A549 (cell line): ENCODE results near the gene NUMA1.

Source experiments
- BHLHE40 ChIP-seq: IDR thresholded peaks from 2 replicates; pipeline ENCODE4 v1.6.1; 2012; ENCODE audit warnings: low read depth, low read length, inconsistent platforms
- EP300 ChIP-seq, 2 experiments: fragments of >200 bp; sonication (Bioruptor Twin); formaldehyde crosslinking; IDR thresholded peaks; 2 replicates in 1 of 2; 3 replicates in 1 of 2; pipeline ENCODE4 v1.6.1; 2016 to 2017
- ESRRA ChIP-seq: fragments of 150-350 bp; IDR thresholded peaks from 2 replicates; pipeline ENCODE4 v1.6.1; 2014; ENCODE audit warnings: mild to moderate bottlenecking, low read length, borderline replicate concordance
- JUNB ChIP-seq: fragments of >200 bp; sonication (Bioruptor Twin); formaldehyde crosslinking; IDR thresholded peaks from 2 replicates; pipeline ENCODE4 v1.6.1; 2016
- POLR2A ChIP-seq: IDR thresholded peaks from 2 replicates; pipeline ENCODE4 v1.6.1; 2012; ENCODE audit warnings: mild to moderate bottlenecking, low read length
- RARB ChIP-seq: fragments of 250-450 bp; sonication (Bioruptor Pico); IDR thresholded peaks from 2 replicates; pipeline ENCODE4 v1.8.0; 2021; ENCODE audit warnings: mild to moderate bottlenecking, moderate library complexity
- ZC3H11A ChIP-seq: fragments of 450-650 bp; IDR thresholded peaks from 2 replicates; pipeline ENCODE4 v1.6.1; 2014; ENCODE audit warnings: antibody characterized with exemption, mild to moderate bottlenecking
- ZFP36 ChIP-seq: fragments of 450-650 bp; IDR thresholded peaks from 2 replicates; pipeline ENCODE4 v1.6.1; 2014; ENCODE audit warnings: borderline replicate concordance; ENCODE audit not compliant: partially characterized antibody
- TF ChIP-seq, protein P1 (sequence below): fragments of >200 bp; sonication (Bioruptor Twin); formaldehyde crosslinking; IDR thresholded peaks from 3 replicates; pipeline ENCODE4 v1.5.1; 2016
- TF ChIP-seq, protein P2 (sequence below): fragments of 450-650 bp; IDR thresholded peaks from 2 replicates; pipeline ENCODE4 v1.6.1; 2014; ENCODE audit warnings: antibody characterized with exemption
- TF ChIP-seq, protein P3 (sequence below): fragments of 250-450 bp; sonication (Bioruptor Pico); IDR thresholded peaks from 2 replicates; pipeline ENCODE4 v1.5.0; 2021; ENCODE audit warnings: mild to moderate bottlenecking, moderate library complexity, borderline replicate concordance
- TF ChIP-seq, protein P4 (sequence below): IDR thresholded peaks from 2 replicates; pipeline ENCODE4 v1.6.1; 2012
- TF ChIP-seq, protein P5 (sequence below): fragments of 200-600 bp; sonication (generic); IDR thresholded peaks from 2 replicates; pipeline ENCODE4 v1.6.1; 2016; ENCODE audit warnings: antibody characterized with exemption, mild to moderate bottlenecking, moderate library complexity

DNA sequence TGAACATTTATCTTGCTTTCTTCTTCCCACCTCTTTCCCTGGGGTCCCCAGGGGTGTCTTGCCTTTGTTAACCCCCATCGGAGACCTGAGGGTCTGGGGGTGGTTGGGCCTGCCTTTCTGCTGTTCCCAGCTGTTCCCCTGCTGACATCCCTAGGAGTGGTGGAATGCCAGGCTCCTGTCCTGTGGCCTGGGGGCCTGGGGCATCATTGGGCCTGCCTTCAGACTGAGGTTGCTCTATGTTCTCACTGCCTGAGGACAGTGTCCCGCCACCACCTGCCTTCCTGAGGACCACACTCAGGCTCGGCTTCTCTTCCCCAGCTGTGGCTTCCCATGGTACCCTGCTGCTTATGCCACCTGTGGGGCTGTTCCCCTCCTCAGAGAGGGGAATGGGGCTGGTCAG is 82.7 kb downstream of the NUMA1 start:
- TF ChIP-seq, protein P1, sequence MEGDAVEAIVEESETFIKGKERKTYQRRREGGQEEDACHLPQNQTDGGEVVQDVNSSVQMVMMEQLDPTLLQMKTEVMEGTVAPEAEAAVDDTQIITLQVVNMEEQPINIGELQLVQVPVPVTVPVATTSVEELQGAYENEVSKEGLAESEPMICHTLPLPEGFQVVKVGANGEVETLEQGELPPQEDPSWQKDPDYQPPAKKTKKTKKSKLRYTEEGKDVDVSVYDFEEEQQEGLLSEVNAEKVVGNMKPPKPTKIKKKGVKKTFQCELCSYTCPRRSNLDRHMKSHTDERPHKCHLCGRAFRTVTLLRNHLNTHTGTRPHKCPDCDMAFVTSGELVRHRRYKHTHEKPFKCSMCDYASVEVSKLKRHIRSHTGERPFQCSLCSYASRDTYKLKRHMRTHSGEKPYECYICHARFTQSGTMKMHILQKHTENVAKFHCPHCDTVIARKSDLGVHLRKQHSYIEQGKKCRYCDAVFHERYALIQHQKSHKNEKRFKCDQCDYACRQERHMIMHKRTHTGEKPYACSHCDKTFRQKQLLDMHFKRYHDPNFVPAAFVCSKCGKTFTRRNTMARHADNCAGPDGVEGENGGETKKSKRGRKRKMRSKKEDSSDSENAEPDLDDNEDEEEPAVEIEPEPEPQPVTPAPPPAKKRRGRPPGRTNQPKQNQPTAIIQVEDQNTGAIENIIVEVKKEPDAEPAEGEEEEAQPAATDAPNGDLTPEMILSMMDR, result no peak
- TF ChIP-seq EP300 (IDR thresholded peaks at IDR 0.05) (no peak), POLR2A (no peak), JUNB (no peak), BHLHE40 (no peak), ZC3H11A (no peak), RARB (no peak), ESRRA (no peak), ZFP36 (no peak)
- TF ChIP-seq, protein P2, sequence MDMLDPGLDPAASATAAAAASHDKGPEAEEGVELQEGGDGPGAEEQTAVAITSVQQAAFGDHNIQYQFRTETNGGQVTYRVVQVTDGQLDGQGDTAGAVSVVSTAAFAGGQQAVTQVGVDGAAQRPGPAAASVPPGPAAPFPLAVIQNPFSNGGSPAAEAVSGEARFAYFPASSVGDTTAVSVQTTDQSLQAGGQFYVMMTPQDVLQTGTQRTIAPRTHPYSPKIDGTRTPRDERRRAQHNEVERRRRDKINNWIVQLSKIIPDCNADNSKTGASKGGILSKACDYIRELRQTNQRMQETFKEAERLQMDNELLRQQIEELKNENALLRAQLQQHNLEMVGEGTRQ, result no peak
- TF ChIP-seq, protein P3, sequence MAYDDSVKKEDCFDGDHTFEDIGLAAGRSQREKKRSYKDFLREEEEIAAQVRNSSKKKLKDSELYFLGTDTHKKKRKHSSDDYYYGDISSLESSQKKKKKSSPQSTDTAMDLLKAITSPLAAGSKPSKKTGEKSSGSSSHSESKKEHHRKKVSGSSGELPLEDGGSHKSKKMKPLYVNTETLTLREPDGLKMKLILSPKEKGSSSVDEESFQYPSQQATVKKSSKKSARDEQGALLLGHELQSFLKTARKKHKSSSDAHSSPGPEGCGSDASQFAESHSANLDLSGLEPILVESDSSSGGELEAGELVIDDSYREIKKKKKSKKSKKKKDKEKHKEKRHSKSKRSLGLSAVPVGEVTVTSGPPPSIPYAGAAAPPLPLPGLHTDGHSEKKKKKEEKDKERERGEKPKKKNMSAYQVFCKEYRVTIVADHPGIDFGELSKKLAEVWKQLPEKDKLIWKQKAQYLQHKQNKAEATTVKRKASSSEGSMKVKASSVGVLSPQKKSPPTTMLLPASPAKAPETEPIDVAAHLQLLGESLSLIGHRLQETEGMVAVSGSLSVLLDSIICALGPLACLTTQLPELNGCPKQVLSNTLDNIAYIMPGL (CRISPR knock-in tag), result no peak
- TF ChIP-seq, protein P4, sequence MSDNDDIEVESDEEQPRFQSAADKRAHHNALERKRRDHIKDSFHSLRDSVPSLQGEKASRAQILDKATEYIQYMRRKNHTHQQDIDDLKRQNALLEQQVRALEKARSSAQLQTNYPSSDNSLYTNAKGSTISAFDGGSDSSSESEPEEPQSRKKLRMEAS, result no peak
- TF ChIP-seq, protein P5, sequence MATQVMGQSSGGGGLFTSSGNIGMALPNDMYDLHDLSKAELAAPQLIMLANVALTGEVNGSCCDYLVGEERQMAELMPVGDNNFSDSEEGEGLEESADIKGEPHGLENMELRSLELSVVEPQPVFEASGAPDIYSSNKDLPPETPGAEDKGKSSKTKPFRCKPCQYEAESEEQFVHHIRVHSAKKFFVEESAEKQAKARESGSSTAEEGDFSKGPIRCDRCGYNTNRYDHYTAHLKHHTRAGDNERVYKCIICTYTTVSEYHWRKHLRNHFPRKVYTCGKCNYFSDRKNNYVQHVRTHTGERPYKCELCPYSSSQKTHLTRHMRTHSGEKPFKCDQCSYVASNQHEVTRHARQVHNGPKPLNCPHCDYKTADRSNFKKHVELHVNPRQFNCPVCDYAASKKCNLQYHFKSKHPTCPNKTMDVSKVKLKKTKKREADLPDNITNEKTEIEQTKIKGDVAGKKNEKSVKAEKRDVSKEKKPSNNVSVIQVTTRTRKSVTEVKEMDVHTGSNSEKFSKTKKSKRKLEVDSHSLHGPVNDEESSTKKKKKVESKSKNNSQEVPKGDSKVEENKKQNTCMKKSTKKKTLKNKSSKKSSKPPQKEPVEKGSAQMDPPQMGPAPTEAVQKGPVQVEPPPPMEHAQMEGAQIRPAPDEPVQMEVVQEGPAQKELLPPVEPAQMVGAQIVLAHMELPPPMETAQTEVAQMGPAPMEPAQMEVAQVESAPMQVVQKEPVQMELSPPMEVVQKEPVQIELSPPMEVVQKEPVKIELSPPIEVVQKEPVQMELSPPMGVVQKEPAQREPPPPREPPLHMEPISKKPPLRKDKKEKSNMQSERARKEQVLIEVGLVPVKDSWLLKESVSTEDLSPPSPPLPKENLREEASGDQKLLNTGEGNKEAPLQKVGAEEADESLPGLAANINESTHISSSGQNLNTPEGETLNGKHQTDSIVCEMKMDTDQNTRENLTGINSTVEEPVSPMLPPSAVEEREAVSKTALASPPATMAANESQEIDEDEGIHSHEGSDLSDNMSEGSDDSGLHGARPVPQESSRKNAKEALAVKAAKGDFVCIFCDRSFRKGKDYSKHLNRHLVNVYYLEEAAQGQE, result no peak
